HepG2 (cell line): ENCODE results near the gene ALDH1L2. TPM values are rescaled to one million over a fixed set of nuclear protein-coding genes. Genes with fewer than 3 reads are reported as not detected.

ENCODE experiments used
- ATAC-seq: fragments of 200-7000 bp; cut with Tn5 transposase; 3 replicates; pipeline ENCODE4 v1.9.1; 2020; ENCODE audit warnings: mild to moderate bottlenecking, moderate library complexity
- BruUV-seq: library from RNA; stranded (reverse); fragments of 400-500 nt; replicated peaks from 2 replicates; lab custom pipeline; 2021; lab: Mats Ljungman, UMichigan
- CTCF ChIA-PET: fragments of 300-600 bp; formaldehyde crosslinking; extraction: SDS; loops from one replicate; lab custom pipeline; 2021; ENCODE audit warnings: low total read pairs, inconsistent platforms, low intra/inter-chr PET ratio; lab: Yijun Ruan, JAX
- POLR2A ChIA-PET: fragments of 350-600 bp; sonication (Branson Sonifier 250); formaldehyde crosslinking; loops from one replicate; lab custom pipeline; 2020; ENCODE audit warnings: antibody characterized with exemption, inconsistent platforms; lab: Yijun Ruan, JAX
- DNase-seq: peaks from one replicate; pipeline ENCODE4 v3.0.0-alpha.2; 2015; ENCODE audit warnings: low spot score
- FAIRE-seq: peaks from 3 replicates; lab custom pipeline; 2011; peaks lifted over from hg19 to GRCh38; lab: Jason Lieb, UNC
- H2AFZ ChIP-seq: one replicate; pipeline ENCODE4 v1.6.1; 2011; ENCODE audit warnings: low read length, inconsistent platforms
- H3K27ac ChIP-seq: fragments of 300-600 bp; 3 replicates; pipeline ENCODE4 v1.8.0; 2011; ENCODE audit warnings: mixed run types, mild to moderate bottlenecking, mixed read lengths, low read length, inconsistent platforms; ENCODE audit not compliant: insufficient read depth; ENCODE audit errors: extremely low read length
- H3K27me3 ChIP-seq, 2 experiments: fragments of 200-600 bp in 1 of 2; 2 replicates in 1 of 2; 3 replicates in 1 of 2; pipeline versions ENCODE4 v1.6.0 to v1.8.0; 2011; ENCODE audit warnings: low read length in 2 of 2, mild to moderate bottlenecking in 2 of 2, moderate library complexity in 2 of 2, inconsistent platforms in 1 of 2; ENCODE audit not compliant: insufficient read depth in 2 of 2, control insufficient read depth in 1 of 2
- H3K36me3 ChIP-seq, 2 experiments: fragments of 200-600 bp in 1 of 2; replicated peaks in 1 of 2; 2 replicates in 1 of 2; 3 replicates in 1 of 2; pipeline versions ENCODE4 v1.5.1 to v1.8.0; 2011; ENCODE audit warnings: low read length in 2 of 2, inconsistent platforms in 1 of 2; ENCODE audit not compliant: insufficient read depth in 2 of 2, control insufficient read depth in 1 of 2
- H3K4me1 ChIP-seq: 2 replicates; pipeline ENCODE4 v1.5.1; 2012; ENCODE audit warnings: low read length, inconsistent platforms; ENCODE audit not compliant: insufficient read depth
- H3K4me2 ChIP-seq: 2 replicates; pipeline ENCODE4 v1.6.0; 2011; ENCODE audit warnings: low read depth, low read length, inconsistent platforms
- H3K4me3 ChIP-seq, 3 experiments: fragments of 200-600 bp in 1 of 3; sonication (generic), shearing (Covaris generic) in 1 of 3; replicated peaks in 1 of 3; 2 replicates each; pipeline ENCODE4 v1.5.1; 2011 to 2016; ENCODE audit warnings: low read length in 3 of 3, inconsistent platforms in 2 of 3, low read depth in 2 of 3, mild to moderate bottlenecking in 2 of 3, control low read depth in 1 of 3, mixed read lengths in 1 of 3; ENCODE audit not compliant: insufficient read depth in 1 of 3
- H3K79me2 ChIP-seq: one replicate; pipeline ENCODE4 v1.6.1; 2011; ENCODE audit warnings: low read length, inconsistent platforms; ENCODE audit not compliant: insufficient read depth
- H3K9ac ChIP-seq: 2 replicates; pipeline ENCODE4 v1.6.0; 2011; ENCODE audit warnings: mild to moderate bottlenecking, low read depth, low read length, inconsistent platforms; ENCODE audit not compliant: insufficient read depth
- H3K9me3 ChIP-seq: 2 replicates; pipeline ENCODE4 v1.5.1; 2012; ENCODE audit warnings: mild to moderate bottlenecking, low read length
- H4K20me1 ChIP-seq: 2 replicates; pipeline ENCODE4 v1.6.0; 2011; ENCODE audit warnings: inconsistent platforms, mild to moderate bottlenecking, low read length, moderate library complexity; ENCODE audit not compliant: insufficient read depth
- ATRX ChIP-seq: sonication (generic); formaldehyde crosslinking; IDR thresholded peaks from 2 replicates; pipeline ENCODE4 v1.4.0; 2020; ENCODE audit warnings: missing genetic modification reagents, borderline replicate concordance
- CENPX ChIP-seq: sonication (generic); formaldehyde crosslinking; IDR thresholded peaks from 2 replicates; pipeline ENCODE4 v1.9.0; 2021; ENCODE audit warnings: mild to moderate bottlenecking, missing genetic modification reagents, moderate library complexity
- FOXA1 ChIP-seq, 2 experiments: fragments of 450-650 bp in 1 of 2; sonication (generic) in 1 of 2; formaldehyde crosslinking in 1 of 2; IDR thresholded peaks; 2 replicates each; pipeline versions ENCODE4 v1.4.0 to v1.6.1; 2016 to 2020; ENCODE audit warnings: missing genetic modification reagents in 1 of 2
- FOXA3 ChIP-seq: IDR thresholded peaks from 2 replicates; pipeline ENCODE4 v1.6.1; 2016; ENCODE audit warnings: missing genetic modification reagents, missing compliant biosample characterization
- HOXA3 ChIP-seq: sonication (generic); formaldehyde crosslinking; IDR thresholded peaks from 2 replicates; pipeline ENCODE4 v1.5.0; 2020; ENCODE audit warnings: missing genetic modification reagents
- KDM1A ChIP-seq: IDR thresholded peaks from 2 replicates; pipeline ENCODE4 v1.6.1; 2016; ENCODE audit warnings: missing compliant biosample characterization
- MAF1 ChIP-seq: sonication (generic); formaldehyde crosslinking; IDR thresholded peaks from 2 replicates; pipeline ENCODE4 v1.5.0; 2020; ENCODE audit warnings: missing genetic modification reagents, borderline replicate concordance
- MEIS2 ChIP-seq: sonication (generic); formaldehyde crosslinking; IDR thresholded peaks from 2 replicates; pipeline ENCODE4 v1.9.0; 2021; ENCODE audit warnings: mild to moderate bottlenecking, missing genetic modification reagents
- NR3C1 ChIP-seq: sonication (generic); formaldehyde crosslinking; IDR thresholded peaks from 2 replicates; pipeline ENCODE4 v1.4.0; 2020; ENCODE audit warnings: missing genetic modification reagents
- ONECUT2 ChIP-seq: sonication (generic); formaldehyde crosslinking; IDR thresholded peaks from 2 replicates; pipeline ENCODE4 v1.4.0; 2020; ENCODE audit warnings: missing genetic modification reagents
- SAP130 ChIP-seq: IDR thresholded peaks from 2 replicates; pipeline ENCODE4 v1.6.1; 2016; ENCODE audit warnings: low read depth
- SMC3 ChIP-seq: IDR thresholded peaks from 2 replicates; pipeline ENCODE4 v1.6.1; 2011; ENCODE audit warnings: low read length, improper control_type of control experiment
- STAG1 ChIP-seq: sonication (generic); formaldehyde crosslinking; IDR thresholded peaks from 2 replicates; pipeline ENCODE4 v1.4.0; 2020; ENCODE audit warnings: missing genetic modification reagents
- STAT5B ChIP-seq: sonication (generic); formaldehyde crosslinking; IDR thresholded peaks from 2 replicates; pipeline ENCODE4 v1.4.0; 2020; ENCODE audit warnings: missing genetic modification reagents
- ZC3H13 ChIP-seq: sonication (generic); formaldehyde crosslinking; IDR thresholded peaks from 2 replicates; pipeline ENCODE4 v1.8.1; 2023; ENCODE audit warnings: mild to moderate bottlenecking, missing genetic modification reagents, moderate library complexity
- ZNF24 ChIP-seq: fragments of 450-650 bp; IDR thresholded peaks from 2 replicates; pipeline ENCODE4 v1.6.1; 2017; ENCODE audit warnings: antibody characterized with exemption, mild to moderate bottlenecking
- ZNF251 ChIP-seq: sonication (generic); formaldehyde crosslinking; IDR thresholded peaks from 2 replicates; pipeline ENCODE4 v1.9.0; 2021; ENCODE audit warnings: mild to moderate bottlenecking, missing genetic modification reagents
- ZNF317 ChIP-seq: sonication (generic); formaldehyde crosslinking; IDR thresholded peaks from 2 replicates; pipeline ENCODE4 v1.5.0; 2020; ENCODE audit warnings: mild to moderate bottlenecking, missing genetic modification reagents
- ZNF546 ChIP-seq: sonication (generic); formaldehyde crosslinking; conservative IDR thresholded peaks from 2 replicates; pipeline ENCODE4 v1.8.1; 2023; ENCODE audit warnings: mild to moderate bottlenecking, missing genetic modification reagents
- ZNF577 ChIP-seq: sonication (generic); formaldehyde crosslinking; IDR thresholded peaks from 2 replicates; pipeline ENCODE4 v1.4.0; 2020; ENCODE audit warnings: mild to moderate bottlenecking, low read depth, missing genetic modification reagents, borderline replicate concordance
- ZNF644 ChIP-seq: IDR thresholded peaks from 2 replicates; pipeline ENCODE4 v1.6.1; 2016; ENCODE audit warnings: low read depth
- ZNF7 ChIP-seq: IDR thresholded peaks from 2 replicates; pipeline ENCODE4 v1.6.1; 2016; ENCODE audit warnings: missing biosample characterization, missing genetic modification reagents
- WGBS: methylation state at CpG from one replicate; pipeline ENCODE4 v1.1.6; 2017; ENCODE audit warnings: low lambda C conversion rate; 5-methylcytosine and 5-hydroxymethylcytosine counted together
- in situ Hi-C: cut with HindIII; loops from 2 replicates; pipeline ENCODE4 v1.10.0; 2017; ENCODE audit warnings: low pct_unique_long_range_greater_than_20kb; ENCODE audit not compliant: extremely low pct_ligation_motif_present
- intact Hi-C: fragments of 100-400 bp; cut with micrococcal nuclease; formaldehyde crosslinking; loops from one replicate; pipeline ENCODE4 v1.10.0; 2022; ENCODE audit not compliant: unreplicated experiment
- polyA plus RNA-seq, 8 experiments: library from polyadenylated mRNA; depleted of rRNA in 3 of 8; stranded (reverse) in 7 of 8; unstranded in 1 of 8; fragments of >200 nt; fragmentation: Illumina TruSeq in 4 of 8; extraction: Trizol in 4 of 8; gene quantifications; 2 replicates each; pipeline versions ENCODE4 v1.2.1 to v1.2.3, GENCODE V29; 2011 to 2016; ENCODE audit warnings: low read depth in 4 of 8, missing spikeins in 1 of 8, mixed read lengths in 1 of 8; ENCODE audit not compliant: insufficient read depth in 1 of 8
- total RNA-seq, 5 experiments: library from RNA; depleted of rRNA; stranded (reverse); fragments of >200 nt; fragmentation: Illumina TruSeq; extraction: Trizol; gene quantifications; 2 replicates each; pipeline ENCODE4 v1.2.3, GENCODE V29; 2016; ENCODE audit warnings: low read depth in 1 of 5
- TF ChIP-seq, protein P1 (sequence below): IDR thresholded peaks from 2 replicates; pipeline ENCODE4 v1.6.1; 2012; ENCODE audit warnings: inconsistent platforms
- TF ChIP-seq, protein P2 (sequence below): sonication (generic); formaldehyde crosslinking; IDR thresholded peaks from 2 replicates; pipeline ENCODE4 v1.5.0; 2020; ENCODE audit warnings: mild to moderate bottlenecking, missing genetic modification reagents, moderate library complexity

The ALDH1L2 gene
- total and polyA plus RNA-seq, 2 of the 13 experiments (the other 11 are each of a cell fraction or from before 2014, with no cell fraction given): 0.40 to 4.6 TPM

DNA sequence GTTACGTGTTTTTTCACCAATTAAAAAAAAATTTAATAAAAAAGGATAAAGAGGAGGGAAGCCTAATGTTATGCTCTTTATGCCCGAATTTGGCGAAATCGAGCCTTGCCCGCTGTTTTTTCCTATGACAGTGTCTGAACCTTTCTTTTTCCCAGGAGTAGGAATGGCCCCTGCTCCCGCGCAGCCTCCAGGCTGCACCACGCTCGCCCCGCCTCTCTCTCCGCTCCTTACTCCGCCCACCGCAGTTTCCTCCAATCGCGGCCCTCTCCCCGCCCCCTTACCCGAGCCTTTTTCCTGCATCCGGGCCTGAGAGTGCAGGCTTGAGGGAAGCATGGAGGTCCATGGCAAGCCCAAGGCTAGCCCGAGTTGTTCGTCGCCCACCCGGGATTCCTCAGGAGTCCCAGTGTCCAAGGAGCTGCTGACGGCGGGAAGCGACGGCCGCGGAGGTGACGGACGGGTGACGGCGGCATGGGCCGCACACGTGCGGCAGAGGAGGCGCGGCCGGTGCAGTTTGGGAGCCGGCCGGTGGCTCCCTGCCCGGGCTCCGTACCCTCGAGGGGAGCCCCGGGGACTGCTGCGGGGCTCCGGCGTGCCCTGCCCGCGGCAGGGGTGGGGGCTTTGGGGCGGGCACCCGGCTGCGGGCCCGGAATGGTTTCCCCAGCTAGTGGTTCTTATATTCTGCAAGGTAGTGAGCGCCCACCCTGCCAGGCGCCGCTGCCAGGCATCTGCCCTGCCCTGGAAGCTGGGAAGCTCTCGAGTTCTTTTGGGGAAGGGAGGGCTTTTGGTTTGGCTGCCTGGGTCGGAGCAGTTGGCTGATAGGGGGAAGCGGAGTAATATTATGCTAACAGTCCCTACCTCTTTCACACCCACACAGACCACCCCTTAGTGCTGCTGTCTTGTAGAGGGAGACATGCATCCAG, 98.0 kb downstream of the ALDH1L2 start, which contains the start of gene NOPCHAP1 (continued):
- TF ChIP-seq KDM1A (CRISPR knock-in tag): no peak

DNA sequence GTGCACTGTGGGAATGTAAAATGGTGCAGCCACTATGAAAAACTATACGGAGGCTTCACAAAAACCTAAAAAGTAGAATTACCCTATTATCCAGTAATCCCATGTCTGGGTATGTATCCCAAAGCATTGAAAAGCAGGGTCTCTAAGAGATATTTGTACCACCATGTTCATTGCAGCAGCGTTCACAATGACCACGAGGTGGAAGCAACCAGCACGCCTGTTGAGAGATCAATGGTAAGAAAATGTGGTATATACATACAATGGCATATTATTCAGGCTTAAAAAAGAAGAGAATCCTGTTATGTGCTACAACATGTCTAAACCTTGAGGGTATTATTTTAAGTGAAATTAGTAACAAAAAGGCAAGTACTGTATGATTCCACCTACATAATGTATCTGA, 99.1 kb downstream of the ALDH1L2 start:
- peak; percentile 59 for ATAC-seq
- TF ChIP-seq ZNF577 (no peak), FOXA1 (IDR thresholded peaks at IDR 0.05) (no peak), FOXA1 (CRISPR knock-in tag; IDR thresholded peaks at IDR 0.05) (no peak), STAG1 (CRISPR knock-in tag) (peak; percentile 38; the same call in 1 of the 2 replicates), STAT5B (CRISPR knock-in tag) (no peak), ZNF7 (no peak), ONECUT2 (CRISPR knock-in tag) (no peak), MEIS2 (CRISPR knock-in tag) (no peak), ZNF251 (no peak), HOXA3 (no peak), ATRX (CRISPR knock-in tag) (no peak), SAP130 (CRISPR knock-in tag) (peak; percentile 42; the same call in 1 of the 2 replicates), FOXA3 (CRISPR knock-in tag) (no peak), ZC3H13 (no peak), CENPX (CRISPR knock-in tag) (no peak), ZNF24 (no peak), ZNF317 (CRISPR knock-in tag) (no peak), ZNF644 (CRISPR knock-in tag) (0 out of 2 replicates have a peak, but pooled peaks have one; percentile 63), ZNF546 (CRISPR knock-in tag) (no peak), SMC3 (peak; percentile 43; the same call in 1 of the 2 replicates), MAF1 (no peak), NR3C1 (no peak)
- TF ChIP-seq, protein P1, sequence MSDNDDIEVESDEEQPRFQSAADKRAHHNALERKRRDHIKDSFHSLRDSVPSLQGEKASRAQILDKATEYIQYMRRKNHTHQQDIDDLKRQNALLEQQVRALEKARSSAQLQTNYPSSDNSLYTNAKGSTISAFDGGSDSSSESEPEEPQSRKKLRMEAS: peak; percentile 17; the same call in 1 of the 2 replicates
- TF ChIP-seq, protein P2, sequence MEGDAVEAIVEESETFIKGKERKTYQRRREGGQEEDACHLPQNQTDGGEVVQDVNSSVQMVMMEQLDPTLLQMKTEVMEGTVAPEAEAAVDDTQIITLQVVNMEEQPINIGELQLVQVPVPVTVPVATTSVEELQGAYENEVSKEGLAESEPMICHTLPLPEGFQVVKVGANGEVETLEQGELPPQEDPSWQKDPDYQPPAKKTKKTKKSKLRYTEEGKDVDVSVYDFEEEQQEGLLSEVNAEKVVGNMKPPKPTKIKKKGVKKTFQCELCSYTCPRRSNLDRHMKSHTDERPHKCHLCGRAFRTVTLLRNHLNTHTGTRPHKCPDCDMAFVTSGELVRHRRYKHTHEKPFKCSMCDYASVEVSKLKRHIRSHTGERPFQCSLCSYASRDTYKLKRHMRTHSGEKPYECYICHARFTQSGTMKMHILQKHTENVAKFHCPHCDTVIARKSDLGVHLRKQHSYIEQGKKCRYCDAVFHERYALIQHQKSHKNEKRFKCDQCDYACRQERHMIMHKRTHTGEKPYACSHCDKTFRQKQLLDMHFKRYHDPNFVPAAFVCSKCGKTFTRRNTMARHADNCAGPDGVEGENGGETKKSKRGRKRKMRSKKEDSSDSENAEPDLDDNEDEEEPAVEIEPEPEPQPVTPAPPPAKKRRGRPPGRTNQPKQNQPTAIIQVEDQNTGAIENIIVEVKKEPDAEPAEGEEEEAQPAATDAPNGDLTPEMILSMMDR (CRISPR knock-in tag): peak; percentile 59

More for the DNA sequence above, 99.1 kb downstream of the ALDH1L2 start:
- Histone ChIP-seq H3K36me3 (no peaks in the 10 kb centered on the region), H3K4me1 (peaks cover 37% of the 10 kb centered on the region), H2AFZ (peak overlapping the region; percentile 81), H3K27ac (no peak overlapping the region), H3K79me2 (peaks cover 22% of the 10 kb centered on the region), H3K27me3 (no peaks in the 10 kb centered on the region), H3K9ac (peak overlapping the region; percentile 83), H3K4me2 (peak overlapping the region; percentile 90), H3K4me3 (peak overlapping the region; percentile 78 to 96 (median 83)), H4K20me1 (no peaks in the 10 kb centered on the region), H3K9me3 (no peaks in the 10 kb centered on the region)
- in situ Hi-C loops: loop anchor here (5.0 to 25.0 kb wide), 2 partner anchors 62 to 402 kb away; no protein-coding TSS in a partner anchor
- peak; percentile 81 for FAIRE-seq
- CTCF ChIA-PET: interaction anchor here (0.7 kb wide), 1 partner anchor 68 kb away, joined by 4 read pairs; no protein-coding TSS in a partner anchor
- WGBS: 24% methylated on average over 4 of the region's 4 CpGs
- BruUV-seq: no TSS peak
- intact Hi-C loops: loop anchor here (1.0 to 10.0 kb wide), 2 partner anchors 68 to 600 kb away; no protein-coding TSS in a partner anchor
- DNase-seq: peak; percentile 44
- POLR2A ChIA-PET: interaction anchor here (1.0 kb wide), 1 partner anchor 27 kb away, joined by 3 read pairs; the partner anchor contains the start of gene SLC41A2
